AG04450 (cell line): Measurements from ENCODE around the gene LLGL2. TPM values are rescaled to one million over a fixed set of nuclear protein-coding genes. Genes with fewer than 3 reads are reported as not detected.

Source experiments
- CTCF ChIA-PET: fragments of 300-600, 350-600 bp; formaldehyde crosslinking; extraction: SDS; loops from one replicate; lab custom pipeline; 2022; ENCODE audit warnings: antibody characterized with exemption, inconsistent platforms; lab: Charles Lee
- POLR2A ChIA-PET: fragments of 350-600 bp; formaldehyde crosslinking; extraction: SDS; loops from one replicate; lab custom pipeline; 2021; ENCODE audit warnings: antibody characterized with exemption, inconsistent platforms; lab: Yijun Ruan, JAX
- DNase-seq: peaks from one replicate; pipeline ENCODE4 v3.0.0-alpha.2; 2011; ENCODE audit warnings: low read depth, low spot score
- H3K27ac ChIP-seq: one replicate; pipeline ENCODE4 v1.5.1; 2012; ENCODE audit warnings: low read depth, low read length, control low read depth
- H3K27me3 ChIP-seq: one replicate; pipeline ENCODE4 v1.6.0; 2012; ENCODE audit warnings: low read length; ENCODE audit not compliant: control insufficient read depth, insufficient read depth
- H3K4me3 ChIP-seq: 2 replicates; pipeline ENCODE4 v1.5.1; 2011; ENCODE audit warnings: mild to moderate bottlenecking, low read depth, low read length, control low read depth
- H3K9me3 ChIP-seq: 2 replicates; pipeline ENCODE4 v1.5.1; 2012; ENCODE audit warnings: low read length; ENCODE audit not compliant: control insufficient read depth, insufficient read depth
- polyA plus RNA-seq: library from polyadenylated mRNA; depleted of rRNA; stranded (reverse); fragments of >200 nt; gene quantifications from 2 replicates; pipeline ENCODE4 v1.2.3, GENCODE V29; 2011
- TF ChIP-seq, protein P1 (sequence below): IDR thresholded peaks from 2 replicates; pipeline ENCODE4 v1.5.1; 2011; ENCODE audit warnings: low read depth, low read length, control low read depth, inconsistent platforms

The LLGL2 gene
- polyA plus RNA-seq, 1 experiment, result 0.24 TPM

DNA sequence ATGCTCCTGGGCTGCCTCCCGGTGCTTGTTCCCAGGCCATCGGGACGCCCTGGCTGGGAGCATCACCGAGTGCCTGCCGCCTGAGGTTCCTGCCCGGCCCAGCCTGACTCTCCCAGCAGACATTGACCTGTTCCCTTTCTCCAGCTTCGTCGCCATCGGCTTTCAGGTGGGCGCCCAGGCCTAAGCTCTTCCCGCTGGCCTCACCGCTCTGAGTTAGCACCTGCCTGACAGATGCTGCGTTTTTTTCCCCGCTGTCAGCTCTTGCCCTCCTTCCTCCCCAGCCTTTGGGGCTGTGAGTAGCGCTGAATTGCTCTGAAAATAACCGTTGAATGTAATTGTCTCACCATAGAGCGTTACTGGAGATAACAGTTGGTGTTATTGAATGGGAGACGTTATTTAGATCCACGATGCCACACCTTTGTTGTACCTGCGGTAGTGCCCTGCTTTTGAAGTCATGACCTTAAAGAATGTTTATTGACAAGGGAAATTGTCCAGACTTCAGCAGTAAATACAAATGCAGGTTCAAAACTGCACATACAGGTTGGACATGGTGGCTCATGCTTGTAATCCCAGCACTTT is 86.4 kb downstream of the LLGL2 start:
- Histone ChIP-seq H3K27ac (no peak overlapping the region), H3K9me3 (no peaks in the 10 kb centered on the region; the same call in 1 of the 2 replicates), H3K4me3 (no peak overlapping the region), H3K27me3 (peaks cover under 1% of the 10 kb centered on the region)
- POLR2A ChIA-PET, result no interaction called here
- CTCF ChIA-PET, result interaction anchor here (1.7 to 2.1 kb wide), 2 partner anchors 21 to 22 kb away, joined by 5 to 7 read pairs; partner anchors contain the start of gene SMIM5
- TF ChIP-seq, protein P1, sequence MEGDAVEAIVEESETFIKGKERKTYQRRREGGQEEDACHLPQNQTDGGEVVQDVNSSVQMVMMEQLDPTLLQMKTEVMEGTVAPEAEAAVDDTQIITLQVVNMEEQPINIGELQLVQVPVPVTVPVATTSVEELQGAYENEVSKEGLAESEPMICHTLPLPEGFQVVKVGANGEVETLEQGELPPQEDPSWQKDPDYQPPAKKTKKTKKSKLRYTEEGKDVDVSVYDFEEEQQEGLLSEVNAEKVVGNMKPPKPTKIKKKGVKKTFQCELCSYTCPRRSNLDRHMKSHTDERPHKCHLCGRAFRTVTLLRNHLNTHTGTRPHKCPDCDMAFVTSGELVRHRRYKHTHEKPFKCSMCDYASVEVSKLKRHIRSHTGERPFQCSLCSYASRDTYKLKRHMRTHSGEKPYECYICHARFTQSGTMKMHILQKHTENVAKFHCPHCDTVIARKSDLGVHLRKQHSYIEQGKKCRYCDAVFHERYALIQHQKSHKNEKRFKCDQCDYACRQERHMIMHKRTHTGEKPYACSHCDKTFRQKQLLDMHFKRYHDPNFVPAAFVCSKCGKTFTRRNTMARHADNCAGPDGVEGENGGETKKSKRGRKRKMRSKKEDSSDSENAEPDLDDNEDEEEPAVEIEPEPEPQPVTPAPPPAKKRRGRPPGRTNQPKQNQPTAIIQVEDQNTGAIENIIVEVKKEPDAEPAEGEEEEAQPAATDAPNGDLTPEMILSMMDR, result no peak
- DNase-seq, result no peak

DNA sequence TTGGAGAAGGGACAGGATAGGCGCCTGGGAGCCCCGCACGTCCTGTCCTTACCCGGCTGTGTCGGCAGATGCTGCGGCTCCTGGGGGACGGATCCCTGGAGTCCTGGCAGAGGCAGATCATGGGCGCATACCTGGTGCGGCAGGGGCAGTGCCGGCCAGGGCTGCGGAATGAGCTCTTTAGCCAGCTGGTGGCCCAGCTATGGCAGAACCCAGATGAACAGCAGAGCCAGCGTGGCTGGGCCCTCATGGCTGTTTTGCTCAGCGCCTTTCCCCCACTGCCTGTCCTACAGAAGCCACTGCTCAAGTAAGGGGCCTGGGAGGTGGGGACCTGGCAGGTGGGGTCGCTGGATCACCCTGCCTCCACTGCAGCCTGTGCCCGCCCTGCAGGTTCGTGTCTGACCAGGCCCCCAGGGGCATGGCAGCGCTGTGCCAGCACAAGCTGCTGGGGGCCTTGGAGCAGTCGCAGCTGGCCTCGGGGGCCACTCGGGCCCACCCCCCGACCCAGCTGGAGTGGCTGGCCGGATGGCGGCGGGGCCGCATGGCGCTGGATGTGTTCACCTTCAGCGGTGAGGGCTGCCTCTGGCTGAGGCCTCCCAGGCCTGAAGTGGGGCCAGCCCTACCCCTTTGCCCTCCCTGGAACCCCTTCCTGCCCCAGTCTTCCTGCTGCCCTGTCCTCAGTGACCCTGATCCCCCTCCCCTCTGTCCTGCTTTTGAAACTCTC is 87.6 kb downstream of the LLGL2 start:
- DNase-seq, result no peak
- CTCF ChIA-PET, result interaction anchor here (2.1 kb wide), 1 partner anchor 13 kb away, joined by 7 read pairs; no protein-coding TSS in a partner anchor
- Histone ChIP-seq H3K27me3 (peaks cover 3% of the 10 kb centered on the region), H3K4me3 (no peak overlapping the region), H3K9me3 (no peaks in the 10 kb centered on the region; the same call in 1 of the 2 replicates), H3K27ac (no peak overlapping the region)
- TF ChIP-seq, protein P1, result no peak
- POLR2A ChIA-PET, result no interaction called here

DNA sequence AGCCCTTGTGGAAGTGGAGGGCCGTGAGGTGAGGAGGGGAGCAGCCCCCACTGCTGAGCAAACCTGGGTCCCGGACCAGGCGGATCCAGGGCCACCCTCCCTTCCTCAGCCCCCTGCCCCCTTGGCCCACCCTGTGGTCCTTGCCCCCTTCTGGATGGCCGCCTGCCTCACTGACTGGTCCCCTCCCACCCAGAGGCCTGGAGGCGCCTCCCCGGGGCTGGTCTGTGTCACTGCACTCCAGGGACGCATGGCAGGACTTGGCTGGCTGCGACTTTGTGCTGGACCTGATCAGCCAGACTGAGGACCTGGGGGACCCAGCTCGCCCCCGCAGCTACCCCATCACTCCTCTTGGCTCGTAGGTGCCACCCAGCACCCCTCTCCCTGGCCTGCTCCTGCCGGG is 88.5 kb downstream of the LLGL2 start:
- no peak for DNase-seq
- ChIA-PET CTCF (interaction anchor here (0.8 to 2.1 kb wide), 2 partner anchors 12 to 20 kb away, joined by 3 to 7 read pairs; partner anchors contain the start of gene SMIM5), POLR2A (no interaction called here)
- Histone ChIP-seq H3K27me3 (peaks cover 3% of the 10 kb centered on the region), H3K4me3 (no peak overlapping the region), H3K27ac (no peak overlapping the region), H3K9me3 (no peaks in the 10 kb centered on the region; the same call in 1 of the 2 replicates)
- TF ChIP-seq, protein P1, result 0 out of 2 replicates have a peak, but pooled peaks have one; percentile 1

DNA sequence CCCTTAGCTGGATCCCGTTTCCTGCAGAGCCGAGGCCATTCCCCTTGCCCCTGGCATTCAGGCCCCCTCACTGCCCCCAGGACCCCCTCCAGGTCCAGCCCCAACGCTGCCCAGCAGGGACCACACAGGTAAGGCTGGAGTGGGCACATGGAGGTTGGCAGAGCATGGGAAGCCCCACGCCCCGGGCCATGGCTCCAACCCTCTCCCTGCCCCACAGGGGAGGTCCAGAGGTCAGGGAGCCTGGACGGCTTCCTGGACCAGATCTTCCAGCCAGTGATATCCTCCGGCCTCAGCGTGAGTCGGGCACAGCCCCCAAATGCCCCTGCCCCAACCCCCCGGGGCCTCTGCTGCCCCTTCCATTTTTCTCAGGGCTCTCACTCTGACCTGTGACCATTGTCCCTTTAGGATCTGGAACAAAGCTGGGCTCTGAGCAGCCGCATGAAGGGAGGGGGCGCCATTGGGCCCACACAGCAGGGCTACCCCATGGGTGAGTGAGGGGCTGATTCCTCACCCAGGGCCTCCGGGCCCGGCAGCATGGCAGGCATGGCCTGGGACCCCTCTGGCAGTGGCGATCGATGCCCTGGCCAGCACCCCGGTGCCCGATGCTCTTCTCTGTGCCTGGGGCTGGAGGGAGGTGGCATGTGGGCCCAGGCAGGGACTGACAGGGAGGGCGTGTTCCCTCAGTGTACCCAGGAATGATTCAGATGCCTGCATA is 89.2 kb downstream of the LLGL2 start:
- Histone ChIP-seq H3K9me3 (no peaks in the 10 kb centered on the region; the same call in 1 of the 2 replicates), H3K4me3 (no peak overlapping the region), H3K27me3 (peaks cover 3% of the 10 kb centered on the region), H3K27ac (no peak overlapping the region)
- POLR2A ChIA-PET, result no interaction called here
- no peak for DNase-seq
- TF ChIP-seq, protein P1, result no peak
- CTCF ChIA-PET, result interaction anchor here (0.8 to 2.1 kb wide), 2 partner anchors 11 to 19 kb away, joined by 3 to 7 read pairs; partner anchors contain the start of gene SMIM5
